ENCODE data around the gene BCL2. TPM values are rescaled to one million over a fixed set of nuclear protein-coding genes. Genes with fewer than 3 reads are reported as not detected.

BCL2 gene
- total RNA-seq, 1 donor from 2014 or later: 17.3 TPM

DNA sequence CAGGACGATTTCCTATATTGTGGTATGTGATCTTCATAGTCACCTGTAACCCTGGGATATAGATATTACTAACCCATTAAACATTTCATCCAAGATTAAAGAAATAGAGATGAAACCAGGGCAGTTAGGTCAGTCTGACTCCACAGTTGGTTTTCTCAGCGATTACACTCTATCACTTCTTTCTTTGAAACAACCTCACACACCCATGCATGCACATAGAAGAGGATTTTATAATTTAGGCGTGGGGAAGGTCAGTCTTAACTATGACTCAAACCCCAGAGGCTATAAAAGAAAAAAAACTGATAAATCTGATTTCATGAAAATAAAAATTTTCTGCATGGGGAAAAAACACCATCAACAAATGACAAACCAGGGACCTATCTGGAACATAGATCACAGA, 54.2 kb downstream of the BCL2 start:
- ATAC-seq: no peak
- Histone ChIP-seq H3K27me3 (no peaks in the 10 kb centered on the region), H3K27ac (no peak overlapping the region), H3K4me3 (no peak overlapping the region), H3K4me1 (peaks cover 25% of the 10 kb centered on the region), H3K9me3 (no peaks in the 10 kb centered on the region), H3K36me3 (no peaks in the 10 kb centered on the region)
- intact Hi-C loops (cut with DNase I): no loop called here
- no peak for DNase-seq
- TF ChIP-seq, protein P1, sequence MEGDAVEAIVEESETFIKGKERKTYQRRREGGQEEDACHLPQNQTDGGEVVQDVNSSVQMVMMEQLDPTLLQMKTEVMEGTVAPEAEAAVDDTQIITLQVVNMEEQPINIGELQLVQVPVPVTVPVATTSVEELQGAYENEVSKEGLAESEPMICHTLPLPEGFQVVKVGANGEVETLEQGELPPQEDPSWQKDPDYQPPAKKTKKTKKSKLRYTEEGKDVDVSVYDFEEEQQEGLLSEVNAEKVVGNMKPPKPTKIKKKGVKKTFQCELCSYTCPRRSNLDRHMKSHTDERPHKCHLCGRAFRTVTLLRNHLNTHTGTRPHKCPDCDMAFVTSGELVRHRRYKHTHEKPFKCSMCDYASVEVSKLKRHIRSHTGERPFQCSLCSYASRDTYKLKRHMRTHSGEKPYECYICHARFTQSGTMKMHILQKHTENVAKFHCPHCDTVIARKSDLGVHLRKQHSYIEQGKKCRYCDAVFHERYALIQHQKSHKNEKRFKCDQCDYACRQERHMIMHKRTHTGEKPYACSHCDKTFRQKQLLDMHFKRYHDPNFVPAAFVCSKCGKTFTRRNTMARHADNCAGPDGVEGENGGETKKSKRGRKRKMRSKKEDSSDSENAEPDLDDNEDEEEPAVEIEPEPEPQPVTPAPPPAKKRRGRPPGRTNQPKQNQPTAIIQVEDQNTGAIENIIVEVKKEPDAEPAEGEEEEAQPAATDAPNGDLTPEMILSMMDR (IDR thresholded peaks at IDR 0.05): no peak

DNA sequence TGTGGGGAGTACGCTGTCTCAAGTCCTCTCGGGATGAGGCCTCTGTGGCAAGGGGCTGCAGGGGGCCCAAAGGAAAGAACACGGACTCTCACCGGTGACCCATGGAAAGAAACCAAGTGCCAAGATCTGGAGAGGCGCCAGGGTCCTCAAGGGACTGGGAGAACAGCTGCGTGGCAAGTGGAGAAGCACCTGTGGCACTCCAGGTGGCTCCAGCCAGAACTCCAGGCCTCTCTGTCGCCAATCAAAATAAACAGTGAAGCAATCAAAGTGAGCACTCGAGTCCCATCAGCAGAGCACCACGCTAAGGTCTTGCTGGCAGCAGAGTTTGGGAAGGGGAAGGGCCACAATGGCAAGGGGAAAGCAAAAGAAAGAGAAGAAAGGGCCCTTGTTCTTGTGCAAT, 54.7 kb downstream of the BCL2 start:
- Histone ChIP-seq H3K27ac (no peak overlapping the region), H3K36me3 (no peaks in the 10 kb centered on the region), H3K4me3 (no peak overlapping the region), H3K4me1 (peaks cover 25% of the 10 kb centered on the region), H3K9me3 (no peaks in the 10 kb centered on the region), H3K27me3 (no peaks in the 10 kb centered on the region)
- DNase-seq (peak; percentile 79), ATAC-seq (peak; percentile 84)
- intact Hi-C loops (cut with DNase I): no loop called here
- TF ChIP-seq, protein P1 (IDR thresholded peaks at IDR 0.05): no peak

DNA sequence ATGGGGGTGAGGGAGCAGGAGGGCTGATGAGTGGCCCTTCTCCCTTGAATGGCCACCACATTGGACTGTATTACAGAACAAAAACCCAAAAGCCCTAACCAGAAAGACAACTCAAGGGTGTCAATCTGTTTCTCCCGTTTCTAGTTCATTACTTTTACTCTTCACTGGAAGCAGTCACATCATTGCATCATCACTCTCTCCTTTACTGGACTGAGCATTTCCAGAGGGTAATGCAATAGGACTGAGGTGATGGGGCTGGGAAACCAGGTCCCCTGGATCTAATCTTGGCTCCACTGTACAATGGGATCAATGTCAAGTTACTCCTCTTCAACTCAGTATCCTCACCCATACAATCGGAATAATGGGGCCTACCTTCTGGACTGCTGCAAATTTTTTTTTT, 56.1 kb downstream of the BCL2 start:
- Histone ChIP-seq H3K4me3 (no peak overlapping the region), H3K27ac (no peak overlapping the region), H3K36me3 (no peaks in the 10 kb centered on the region), H3K9me3 (no peaks in the 10 kb centered on the region), H3K27me3 (no peaks in the 10 kb centered on the region), H3K4me1 (peaks cover 25% of the 10 kb centered on the region)
- TF ChIP-seq, protein P1 (IDR thresholded peaks at IDR 0.05): no peak
- DNase-seq: no peak
- peak; percentile 31 for ATAC-seq
- intact Hi-C loops (cut with DNase I): no loop called here

DNA sequence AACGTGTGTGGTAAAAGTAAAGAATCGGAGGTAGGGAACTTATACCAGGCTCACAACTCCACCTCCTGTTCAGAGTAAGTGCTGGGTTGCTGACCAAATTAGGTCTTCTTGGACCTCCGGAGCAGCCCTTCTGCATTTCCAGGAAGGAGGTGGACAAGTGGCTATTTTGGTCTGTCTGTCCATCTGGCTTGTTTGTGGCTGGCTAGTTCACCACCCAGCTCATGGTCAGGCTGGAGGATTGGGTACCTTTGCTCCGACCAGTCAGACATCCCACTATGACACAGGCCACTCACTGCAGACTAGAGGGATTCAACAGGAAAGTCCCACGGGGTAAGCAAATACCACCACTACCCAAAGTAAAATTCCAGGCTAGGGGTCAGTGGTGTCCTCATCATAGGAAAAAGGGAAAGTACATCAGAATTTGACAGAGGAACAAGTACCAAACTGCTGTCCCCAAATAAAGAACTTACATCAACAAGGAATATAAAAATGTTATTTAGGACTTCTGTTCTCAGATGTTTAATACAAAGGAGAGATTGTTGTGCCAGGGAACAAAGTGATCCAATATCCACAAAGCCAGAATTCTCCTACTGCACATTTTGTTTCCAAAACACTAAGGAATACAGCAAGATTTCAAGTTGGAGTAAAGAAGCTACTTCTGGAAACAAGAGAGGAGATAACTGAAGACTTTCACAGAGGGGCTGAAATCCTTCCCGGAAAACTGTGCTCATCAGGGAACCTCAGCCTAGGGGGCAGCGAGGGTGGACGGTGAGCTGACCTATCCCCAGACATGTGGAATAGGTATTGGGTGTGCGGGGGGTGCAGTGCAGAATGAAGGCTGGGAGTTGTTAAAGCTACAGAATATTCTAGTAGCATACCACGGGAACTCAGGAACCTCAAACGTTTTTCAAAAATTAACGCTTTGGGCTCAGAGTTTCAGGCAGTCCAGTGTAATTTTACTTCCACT, 56.9 kb downstream of the BCL2 start:
- ATAC-seq (peak; percentile 29), DNase-seq (no peak)

DNA sequence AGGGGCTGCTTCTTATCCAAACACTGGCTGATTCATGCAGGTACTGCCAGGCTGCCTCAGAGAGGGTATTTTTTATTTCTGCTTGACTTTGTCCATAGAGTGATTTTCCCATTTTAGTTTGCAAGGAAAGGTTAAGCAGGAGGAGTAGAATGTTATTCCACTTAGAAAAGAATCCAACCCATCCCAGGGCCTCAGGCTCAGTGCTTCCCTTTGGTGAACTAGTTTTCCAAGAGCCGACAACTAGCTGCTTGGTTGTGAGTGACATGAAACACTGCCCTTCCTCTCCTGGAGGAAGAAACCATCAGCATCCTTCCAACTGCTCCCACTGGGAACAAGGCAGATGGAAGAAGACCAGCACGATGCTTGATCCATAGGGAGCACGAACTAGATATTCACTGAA, 58.5 kb downstream of the BCL2 start:
- TF ChIP-seq, protein P1 (IDR thresholded peaks at IDR 0.05): no peak
- intact Hi-C loops (cut with DNase I): no loop called here

More for the DNA sequence above, 56.9 kb downstream of the BCL2 start:
- Histone ChIP-seq H3K4me1 (peaks cover 25% of the 10 kb centered on the region), H3K27ac (no peak overlapping the region), H3K9me3 (no peaks in the 10 kb centered on the region), H3K4me3 (no peak overlapping the region), H3K36me3 (no peaks in the 10 kb centered on the region), H3K27me3 (no peaks in the 10 kb centered on the region)
- intact Hi-C loops (cut with DNase I): no loop called here
- TF ChIP-seq, protein P1 (IDR thresholded peaks at IDR 0.05): no peak

More for the DNA sequence above, 58.5 kb downstream of the BCL2 start:
- Histone ChIP-seq H3K27ac (no peak overlapping the region), H3K27me3 (no peaks in the 10 kb centered on the region), H3K4me3 (no peak overlapping the region), H3K36me3 (no peaks in the 10 kb centered on the region), H3K4me1 (peaks cover 16% of the 10 kb centered on the region), H3K9me3 (no peaks in the 10 kb centered on the region)
- DNase-seq (no peak), ATAC-seq (no peak)
